Left ventricle myocardium inferior (tissue), 1 donor: ENCODE data around the gene STARD13. TPM values are rescaled to one million over a fixed set of nuclear protein-coding genes. Genes with fewer than 3 reads are reported as not detected.

Experiments used
- DNase-seq: peaks from one replicate; pipeline ENCODE4 v3.0.0-alpha.2; 2020
- H3K27ac ChIP-seq: fragments of 200-600 bp; replicated peaks from 2 replicates; pipeline ENCODE4 v1.8.0; 2021
- H3K27me3 ChIP-seq: fragments of 200-600 bp; 2 replicates; pipeline ENCODE4 v1.8.0; 2021; ENCODE audit warnings: low read depth
- H3K36me3 ChIP-seq: fragments of 200-600 bp; 2 replicates; pipeline ENCODE4 v1.8.0; 2021
- H3K4me1 ChIP-seq: fragments of 200-600 bp; 2 replicates; pipeline ENCODE4 v1.8.0; 2021
- H3K4me3 ChIP-seq: fragments of 200-600 bp; 2 replicates; pipeline ENCODE4 v1.8.0; 2021; ENCODE audit warnings: mild to moderate bottlenecking, moderate library complexity
- H3K9me3 ChIP-seq: fragments of 200-600 bp; replicated peaks from 2 replicates; pipeline ENCODE4 v1.8.0; 2021
- intact Hi-C: fragments of 100-400 bp; cut with micrococcal nuclease; formaldehyde crosslinking; loops from one replicate; pipeline ENCODE4 v1.11.0; 2022
- total RNA-seq: library from RNA; stranded (reverse); fragmentation: NEBNext Ultra II Directional; extraction: Animal tissue kit (Norgen Biotek cat#: 25700); gene quantifications from one replicate; pipeline ENCODE4 v1.2.1, GENCODE V29; 2021
- TF ChIP-seq, protein P1 (sequence below): fragments of 200-600 bp; IDR thresholded peaks from 2 replicates; pipeline ENCODE4 v1.8.0; 2021; ENCODE audit warnings: antibody characterized with exemption, mild to moderate bottlenecking, borderline replicate concordance
- donor health status: DM: no; HTN: yes; CAD: no; lungs with severe emphysema.

The STARD13 gene
- total RNA-seq, 1 donor from 2014 or later: 29.9 TPM

GRCh38 chr13:33227927-33228647 is 57.5 kb downstream of the STARD13 start:
- Histone ChIP-seq H3K9me3 (peaks cover 14% of the 10 kb centered on the region), H3K27ac (peak overlapping the region; percentile 84), H3K4me3 (no peak overlapping the region), H3K36me3 (peaks cover under 1% of the 10 kb centered on the region), H3K4me1 (peaks cover 86% of the 10 kb centered on the region), H3K27me3 (no peaks in the 10 kb centered on the region)
- DNase-seq: no peak
- TF ChIP-seq, protein P1, sequence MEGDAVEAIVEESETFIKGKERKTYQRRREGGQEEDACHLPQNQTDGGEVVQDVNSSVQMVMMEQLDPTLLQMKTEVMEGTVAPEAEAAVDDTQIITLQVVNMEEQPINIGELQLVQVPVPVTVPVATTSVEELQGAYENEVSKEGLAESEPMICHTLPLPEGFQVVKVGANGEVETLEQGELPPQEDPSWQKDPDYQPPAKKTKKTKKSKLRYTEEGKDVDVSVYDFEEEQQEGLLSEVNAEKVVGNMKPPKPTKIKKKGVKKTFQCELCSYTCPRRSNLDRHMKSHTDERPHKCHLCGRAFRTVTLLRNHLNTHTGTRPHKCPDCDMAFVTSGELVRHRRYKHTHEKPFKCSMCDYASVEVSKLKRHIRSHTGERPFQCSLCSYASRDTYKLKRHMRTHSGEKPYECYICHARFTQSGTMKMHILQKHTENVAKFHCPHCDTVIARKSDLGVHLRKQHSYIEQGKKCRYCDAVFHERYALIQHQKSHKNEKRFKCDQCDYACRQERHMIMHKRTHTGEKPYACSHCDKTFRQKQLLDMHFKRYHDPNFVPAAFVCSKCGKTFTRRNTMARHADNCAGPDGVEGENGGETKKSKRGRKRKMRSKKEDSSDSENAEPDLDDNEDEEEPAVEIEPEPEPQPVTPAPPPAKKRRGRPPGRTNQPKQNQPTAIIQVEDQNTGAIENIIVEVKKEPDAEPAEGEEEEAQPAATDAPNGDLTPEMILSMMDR: no peak
- intact Hi-C loops: loop anchor here (5.0 kb wide), 1 partner anchor 309 kb away; no protein-coding TSS in a partner anchor

GRCh38 chr13:33224686-33225085 is 60.9 kb downstream of the STARD13 start:
- intact Hi-C loops: loop anchor here (5.0 kb wide), 1 partner anchor 313 kb away; no protein-coding TSS in a partner anchor

DNA sequence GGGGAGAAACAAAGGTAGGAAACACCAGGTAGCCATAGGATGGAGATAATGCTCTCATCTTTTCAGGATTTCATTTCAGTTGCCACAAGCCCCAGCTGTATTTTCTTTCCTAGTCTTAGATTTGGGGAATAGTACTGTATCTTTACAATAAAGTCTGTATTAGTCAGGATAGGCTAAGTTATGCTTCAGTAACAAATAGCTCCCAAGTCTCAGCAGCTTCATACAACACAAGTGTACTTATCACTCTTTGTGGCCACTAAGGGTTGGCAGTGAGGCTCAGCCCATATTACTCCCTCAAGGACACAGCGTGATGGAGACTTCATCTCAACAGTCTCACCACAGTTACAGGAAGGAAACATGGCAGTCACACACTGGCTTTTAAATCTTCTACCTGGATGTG is 61.4 kb downstream of the STARD13 start:
- H3K4me3 ChIP-seq: no peak overlapping the region
- peaks cover 6% of the 10 kb centered on the region for H3K9me3 ChIP-seq
- H3K36me3 ChIP-seq: no peaks in the 10 kb centered on the region
- no peak for DNase-seq
- H3K27me3 ChIP-seq: no peaks in the 10 kb centered on the region
- intact Hi-C loops: no loop called here
- H3K27ac ChIP-seq: no peak overlapping the region
- TF ChIP-seq, protein P1: no peak
- H3K4me1 ChIP-seq: peaks cover 65% of the 10 kb centered on the region

More at GRCh38 chr13:33224686-33225085, 60.9 kb downstream of the STARD13 start:
- Histone ChIP-seq H3K27me3 (no peaks in the 10 kb centered on the region), H3K36me3 (no peaks in the 10 kb centered on the region), H3K9me3 (peaks cover 6% of the 10 kb centered on the region), H3K4me1 (peaks cover 65% of the 10 kb centered on the region), H3K27ac (no peak overlapping the region), H3K4me3 (no peak overlapping the region)
- TF ChIP-seq, protein P1: no peak
- no peak for DNase-seq

- H3K9me3 ChIP-seq: peaks cover 6% of the 10 kb centered on the region
- peaks cover 66% of the 10 kb centered on the region for H3K4me1 ChIP-seq
- peaks cover 5% of the 10 kb centered on the region for H3K36me3 ChIP-seq
- intact Hi-C loops: no loop called here
- no peaks in the 10 kb centered on the region for H3K27me3 ChIP-seq
- no peak for DNase-seq
- peak overlapping the region; percentile 6 for H3K27ac ChIP-seq
- TF ChIP-seq, protein P1: no peak
- H3K4me3 ChIP-seq: no peak overlapping the region
Measured at GRCh38 chr13:33219926-33220325, 65.6 kb downstream of the STARD13 start.

GRCh38 chr13:33218426-33218825 is 67.1 kb downstream of the STARD13 start:
- no peak for DNase-seq
- TF ChIP-seq, protein P1: no peak
- no peak overlapping the region for H3K27ac ChIP-seq
- no peaks in the 10 kb centered on the region for H3K9me3 ChIP-seq
- intact Hi-C loops: no loop called here
- peaks cover 5% of the 10 kb centered on the region for H3K36me3 ChIP-seq
- H3K4me3 ChIP-seq: no peak overlapping the region
- peaks cover 77% of the 10 kb centered on the region for H3K4me1 ChIP-seq
- H3K27me3 ChIP-seq: no peaks in the 10 kb centered on the region
